NCI-H2107 treated with DMSO at 0.1 percent for 48 hours (cell line): ENCODE data around the gene NPIPA5.
"Not testable (repeated sequence)": the region's sequence is repeated elsewhere in the genome, so short reads cannot be mapped to it uniquely, and the experiment has no call there.

Experiments
- DNase-seq: peaks from one replicate; lab custom pipeline; 2025; ENCODE audit not compliant: unreplicated experiment; lab: John Stamatoyannopoulos, UW

The NPIPA5 gene

GRCh38 chr16:15378194-15378593 lies at the start of gene NPIPA5:
NPIPA5 (minus strand) TSS chr16:15378294; CDS start chr16:15378294, 0 bp downstream.
- not testable (repeated sequence) for DNase-seq

- DNase-seq, result no peak
Observed at GRCh38 chr16:15427648-15428239, 49.6 kb upstream of the NPIPA5 start.

DNA sequence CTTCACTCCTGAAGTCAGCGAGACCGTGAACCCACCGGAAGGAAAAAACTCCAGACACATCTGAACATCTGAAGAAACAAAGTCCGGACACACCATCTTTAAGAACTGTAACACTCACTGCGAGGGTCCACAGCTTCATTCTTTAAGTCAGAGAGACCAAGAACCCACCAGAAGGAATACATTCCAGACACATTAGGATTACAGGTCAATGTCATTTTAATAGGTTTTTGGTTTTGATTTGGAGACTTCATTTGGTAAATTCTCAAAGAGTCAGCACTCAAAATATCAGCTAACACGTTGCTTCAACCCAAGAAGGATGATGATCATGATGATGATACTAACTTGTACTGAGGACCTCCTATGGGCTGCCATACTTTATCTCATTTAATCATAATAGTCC lies 48.7 kb upstream of the NPIPA5 start:
- DNase-seq, result no peak

DNA sequence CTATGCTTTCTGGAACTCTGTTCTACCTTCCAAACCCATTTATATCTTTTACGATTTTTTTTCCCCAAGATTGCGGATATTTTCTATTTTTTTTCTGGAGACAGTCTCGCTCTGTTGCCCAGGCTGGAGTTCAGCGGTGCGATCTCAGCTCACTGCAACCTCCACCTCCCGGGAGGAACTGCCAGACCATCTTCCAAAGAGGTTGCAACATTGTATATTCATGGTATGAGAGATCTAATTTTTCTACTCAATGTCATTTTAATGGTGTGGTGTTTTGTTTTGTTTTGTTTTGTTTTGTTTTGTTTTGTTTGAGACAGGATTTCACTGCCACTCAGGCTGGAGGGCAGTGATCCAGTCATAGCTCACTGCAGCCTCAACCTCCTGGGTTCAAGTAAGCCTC lies 47.8 kb upstream of the NPIPA5 start:
- DNase-seq, result no peak

- no peak for DNase-seq
Observed at GRCh38 chr16:15422222-15422621, 44.1 kb upstream of the NPIPA5 start.

- DNase-seq, result not testable (repeated sequence)
Observed at GRCh38 chr16:15421696-15422095, 43.6 kb upstream of the NPIPA5 start.

- DNase-seq, result no peak
Observed at GRCh38 chr16:15418206-15418605, 40.1 kb upstream of the NPIPA5 start.

- DNase-seq, result no peak
Observed at GRCh38 chr16:15417197-15417596, 39.1 kb upstream of the NPIPA5 start.

- no peak for DNase-seq
Observed at GRCh38 chr16:15415511-15415985, 37.5 kb upstream of the NPIPA5 start.

DNA sequence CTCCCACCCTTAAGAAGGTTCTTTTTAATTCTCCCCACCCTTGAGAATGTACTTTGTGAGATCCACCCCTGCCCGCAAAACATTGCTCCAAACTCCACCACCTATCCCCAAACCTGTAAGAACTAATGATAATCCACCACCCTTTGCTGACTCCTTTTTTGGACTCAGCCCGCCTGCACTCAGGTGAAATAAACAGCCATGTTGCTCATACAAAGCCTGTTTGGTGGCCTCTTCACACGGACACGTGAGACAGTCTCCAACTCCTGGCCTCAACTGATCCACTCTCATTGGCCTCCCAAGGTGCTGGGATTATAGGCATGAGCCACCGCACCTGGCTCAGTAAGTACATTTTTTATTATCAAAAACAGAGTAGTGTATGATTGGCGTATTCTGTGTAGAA lies 31.4 kb upstream of the NPIPA5 start:
- DNase-seq, result not testable (repeated sequence)

GRCh38 chr16:15407756-15408155 lies 29.7 kb upstream of the NPIPA5 start:
- peak; percentile 17 for DNase-seq

DNA sequence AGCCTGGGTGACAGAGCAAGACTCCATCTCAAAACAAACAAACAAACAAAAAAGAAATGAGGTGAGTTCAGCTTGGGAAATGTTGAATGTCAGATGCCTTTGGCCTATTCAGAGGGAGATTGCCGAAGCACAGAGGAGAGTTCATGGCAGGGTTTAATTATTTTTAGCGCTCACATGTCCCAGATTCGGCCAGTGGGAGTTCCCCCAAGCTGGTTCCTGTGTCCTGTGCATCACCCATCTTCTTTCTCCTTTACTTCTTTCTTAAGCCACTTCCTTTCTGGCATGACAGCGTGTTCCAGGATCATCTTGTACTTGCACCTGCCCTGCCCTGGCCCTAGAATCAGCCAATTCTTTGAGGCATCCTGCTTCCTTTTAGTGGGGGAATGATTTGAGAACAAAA lies 26.7 kb upstream of the NPIPA5 start:
- no peak for DNase-seq

DNA sequence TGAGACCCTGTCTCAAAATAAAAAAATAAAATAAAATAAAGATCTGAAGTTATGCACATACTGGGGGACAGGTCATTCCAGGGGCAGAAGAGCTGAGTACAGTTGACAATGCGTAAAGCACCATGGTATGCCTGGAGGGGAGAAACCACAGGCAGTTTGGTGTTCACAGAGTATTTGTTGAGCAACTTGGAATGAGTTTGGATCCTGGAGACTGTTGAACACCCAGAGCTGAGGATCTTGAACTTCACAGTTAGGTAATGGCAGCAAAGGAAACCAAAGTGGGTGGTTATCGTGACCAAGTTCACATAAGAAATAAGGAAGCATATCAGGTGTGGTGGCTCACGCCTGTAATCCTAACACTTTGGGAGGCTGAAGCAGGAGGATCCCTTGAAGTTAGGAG lies 26.0 kb upstream of the NPIPA5 start:
- not testable (repeated sequence) for DNase-seq

DNA sequence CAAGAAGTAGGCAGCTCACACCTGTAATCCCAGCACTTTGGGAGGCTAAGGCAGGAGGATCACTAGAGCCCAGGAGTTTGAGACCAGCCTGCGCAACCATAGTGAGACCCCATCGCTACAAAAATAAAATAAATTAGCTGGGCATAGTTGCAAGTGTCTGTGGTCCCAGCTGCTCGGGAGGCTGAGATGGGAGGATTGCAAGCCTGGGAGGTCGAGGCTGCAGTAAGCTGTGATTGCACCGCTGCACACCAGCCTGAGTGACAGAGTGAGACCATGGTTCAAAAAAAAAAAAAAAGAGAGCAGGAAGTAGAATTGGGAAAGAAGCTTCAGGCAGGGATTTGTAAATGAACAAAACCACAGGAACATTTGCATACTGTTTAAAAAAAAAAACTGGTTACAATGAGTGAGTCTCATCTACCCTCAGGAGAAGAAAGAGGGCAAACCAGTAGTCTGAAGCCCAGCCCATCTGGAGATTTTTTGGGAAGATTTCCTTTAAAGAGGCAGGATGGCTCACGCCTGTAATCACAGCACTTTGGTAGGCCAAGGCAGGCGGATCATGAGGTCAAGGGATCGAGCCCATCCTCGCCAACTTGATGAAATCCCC lies 25.4 kb upstream of the NPIPA5 start:
- no peak for DNase-seq

DNA sequence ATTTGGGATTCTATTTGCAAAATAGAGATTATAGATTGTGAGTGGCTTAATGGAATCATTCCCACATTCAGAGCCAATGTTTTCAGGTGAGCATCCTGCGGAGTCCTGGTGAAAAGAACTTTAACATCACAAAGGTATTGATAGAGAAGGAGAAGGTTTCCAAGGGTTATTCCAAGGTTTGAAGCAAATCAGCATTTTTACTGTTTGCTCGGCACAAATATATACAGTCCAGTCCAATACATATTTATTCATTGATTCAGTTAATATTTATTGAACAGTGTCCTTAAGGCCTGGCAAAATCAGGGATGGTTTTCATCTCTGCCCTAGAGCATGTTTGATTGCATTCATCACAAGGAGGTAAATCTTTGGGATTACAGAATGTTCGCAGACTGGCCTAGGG lies 23.9 kb upstream of the NPIPA5 start:
- DNase-seq, result no peak

DNA sequence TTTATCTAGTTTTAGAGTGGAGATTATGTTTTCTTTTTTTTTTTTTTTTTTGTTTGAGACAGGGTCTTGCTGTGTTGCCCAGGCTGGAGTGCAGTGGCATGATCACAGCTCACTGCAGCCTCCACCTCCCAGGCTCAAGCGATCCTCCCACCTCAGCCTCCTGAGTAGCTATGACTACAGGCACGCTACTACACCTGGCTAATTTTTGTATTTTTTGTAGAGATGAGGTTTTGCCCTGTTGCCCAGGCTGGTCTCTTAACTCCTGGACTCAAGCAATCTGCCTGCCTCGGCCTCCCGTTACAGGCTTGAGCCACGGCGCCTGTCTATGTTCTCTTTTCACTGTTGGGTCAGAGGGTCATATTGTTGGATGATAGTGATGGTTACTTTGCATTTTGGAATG lies 22.2 kb upstream of the NPIPA5 start:
- not testable (repeated sequence) for DNase-seq

GRCh38 chr16:15399317-15399716 lies 21.2 kb upstream of the NPIPA5 start:
- DNase-seq, result no peak

DNA sequence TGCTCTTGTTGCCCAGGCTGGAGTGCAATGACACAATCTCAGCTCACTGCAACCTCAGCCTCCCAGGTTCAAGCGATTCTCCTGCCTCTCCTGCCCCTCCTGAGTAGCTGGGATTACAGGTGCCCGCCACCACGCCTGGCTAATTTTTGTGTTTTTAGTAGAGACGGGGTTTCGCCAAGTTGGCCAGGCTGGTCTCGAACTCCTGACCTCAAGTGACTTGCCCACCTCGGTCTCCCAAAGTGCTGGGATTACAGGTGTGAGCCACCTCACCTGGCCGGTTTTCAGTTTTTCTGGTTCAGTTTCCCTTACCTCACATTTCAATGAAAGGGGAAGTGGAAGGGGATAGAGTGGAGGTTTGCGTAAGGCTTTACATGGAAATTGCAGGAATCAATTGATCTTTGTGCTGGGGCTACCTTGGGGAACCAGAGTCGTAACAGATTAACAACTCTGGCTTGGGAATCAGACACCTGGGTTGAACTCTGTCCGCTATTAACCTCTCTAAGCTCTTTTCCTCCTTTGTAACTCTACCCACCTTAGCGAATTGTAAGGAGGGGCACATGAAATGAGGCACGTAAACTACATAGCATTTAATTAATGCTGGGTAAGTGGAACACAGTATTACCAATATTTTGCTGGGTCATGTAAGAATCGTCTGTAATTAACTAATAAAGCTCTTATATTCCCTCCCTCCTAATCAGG lies 20.7 kb upstream of the NPIPA5 start:
- DNase-seq, result no peak

DNA sequence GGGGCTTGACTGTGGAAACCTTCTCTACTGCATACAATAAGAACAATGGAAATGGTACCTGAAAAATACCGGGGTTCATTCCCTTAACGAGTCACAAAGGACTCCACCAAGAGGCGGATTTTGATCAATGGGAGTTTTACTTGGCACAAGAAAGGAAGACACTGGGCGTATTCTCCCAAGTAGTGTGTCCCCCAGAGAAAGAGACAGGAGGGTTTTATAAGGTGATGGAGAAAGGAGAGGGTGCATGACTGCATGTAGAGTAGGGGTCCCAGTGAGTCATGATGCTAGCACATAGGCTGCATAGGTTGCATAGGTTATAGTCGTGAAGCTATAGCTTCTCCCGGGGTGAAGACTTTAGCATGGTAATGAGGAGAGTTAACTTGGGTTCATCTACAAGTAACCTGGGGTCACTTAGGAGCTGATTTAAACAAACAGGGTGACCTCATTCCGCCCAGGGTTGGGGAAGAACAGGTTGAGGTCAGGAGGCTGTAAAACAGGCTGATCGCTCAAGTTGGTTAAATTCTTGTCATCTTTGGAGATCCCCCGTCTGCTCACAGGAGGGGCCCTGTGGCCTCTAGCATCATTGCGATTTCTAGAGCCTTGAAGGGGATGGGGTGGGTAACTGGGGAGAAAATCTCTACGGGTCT lies 19.0 kb upstream of the NPIPA5 start:
- DNase-seq, result no peak

GRCh38 chr16:15396509-15396829 lies 18.4 kb upstream of the NPIPA5 start:
- DNase-seq, result not testable (repeated sequence)

DNA sequence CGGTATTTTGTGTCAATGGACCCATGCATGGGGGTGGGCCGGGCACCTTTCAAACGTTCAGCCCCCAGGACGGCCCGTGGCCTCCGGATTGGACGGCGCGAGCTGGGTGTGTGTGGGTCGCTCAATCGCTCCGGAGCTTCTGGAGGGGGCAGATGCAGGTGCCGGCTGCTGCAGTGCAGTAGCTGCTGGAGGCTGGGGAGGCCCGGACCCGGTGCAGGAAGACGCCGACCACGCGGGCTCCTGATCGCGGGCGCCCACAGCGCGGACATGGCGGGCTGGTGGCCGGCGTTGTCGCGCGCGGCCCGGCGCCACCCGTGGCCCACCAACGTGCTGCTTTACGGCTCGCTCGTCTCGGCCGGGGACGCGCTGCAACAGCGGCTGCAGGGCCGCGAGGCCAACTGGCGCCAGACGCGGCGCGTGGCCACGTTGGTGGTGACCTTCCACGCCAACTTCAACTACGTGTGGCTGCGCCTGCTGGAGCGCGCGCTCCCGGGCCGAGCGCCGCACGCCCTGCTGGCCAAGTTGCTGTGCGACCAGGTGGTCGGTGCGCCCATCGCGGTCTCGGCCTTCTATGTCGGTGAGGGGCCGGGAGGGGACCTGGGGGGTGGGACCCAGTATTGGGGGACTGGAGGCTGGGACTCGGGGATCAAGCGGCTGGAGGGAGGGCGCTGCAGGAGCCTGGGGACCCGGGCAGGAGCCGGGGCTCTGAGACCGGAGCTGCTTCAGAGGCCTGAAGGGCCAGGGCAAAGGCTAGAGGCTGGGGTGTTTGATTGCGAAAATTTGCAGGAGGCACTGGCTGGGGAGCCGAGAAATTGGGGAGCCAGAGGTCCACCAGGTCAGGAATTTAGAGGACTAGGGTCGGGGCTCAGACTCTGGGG lies 17.8 kb upstream of the NPIPA5 start, which contains the start of gene MPV17L:
Gene MPV17L, plus strand, starts transcription at position 124 of the 878 bp plus-strand sequence. Its CDS starts 144 bp downstream, at position 268.
- not testable (repeated sequence) for DNase-seq
